ENCODE data around the gene GRIK4. TPM values are rescaled to one million over a fixed set of nuclear protein-coding genes. Genes with fewer than 3 reads are reported as not detected.

GRIK4 gene
- total and polyA plus RNA-seq, 2 donors from 2014 or later, result 0.25 TPM; not detected in 1

DNA sequence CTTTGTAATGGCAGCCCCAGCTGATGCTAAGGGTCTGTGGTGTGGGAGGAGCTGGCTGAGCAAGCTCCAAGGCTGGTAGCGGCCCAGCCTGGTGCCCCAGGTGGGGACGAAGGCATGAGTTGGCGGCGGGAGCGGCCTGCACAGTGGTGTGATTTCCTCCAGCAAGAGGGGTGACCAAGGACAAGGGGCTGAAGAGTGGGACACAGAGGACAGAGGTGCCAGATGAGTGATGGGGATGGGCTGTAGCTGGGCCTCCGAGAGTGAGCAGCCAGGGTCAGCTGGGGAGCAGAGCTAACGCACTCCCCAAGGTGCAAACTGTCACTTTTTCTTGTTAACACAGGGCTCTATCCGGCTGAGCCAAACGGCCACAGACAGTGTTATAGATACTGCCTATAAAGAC, 283.2 kb downstream of the GRIK4 start:
- DNase-seq, result no peak
- Histone ChIP-seq H3K9ac (ENCODE audit: low read length in 3 of 3) (no peak overlapping the region), H3K36me3 (ENCODE audit: control insufficient read depth in 2 of 3, insufficient read depth in 3 of 3, low read length in 3 of 3) (no peaks in the 10 kb centered on the region), H3K27ac (ENCODE audit: low read depth in 2 of 2, low read length in 2 of 2) (no peak overlapping the region), H3K9me3 (ENCODE audit: control insufficient read depth in 2 of 3, insufficient read depth in 1 of 3, low read length in 3 of 3) (no peaks in the 10 kb centered on the region), H3K4me3 (ENCODE audit: low read length in 3 of 3) (no peak overlapping the region), H3K27me3 (ENCODE audit: control insufficient read depth, insufficient read depth, low read length) (no peaks in the 10 kb centered on the region), H3K4me1 (ENCODE audit: control insufficient read depth in 2 of 3, insufficient read depth in 2 of 3, low read depth in 1 of 3, low read length in 3 of 3) (no peaks in the 10 kb centered on the region)
- TF ChIP-seq, protein P1, sequence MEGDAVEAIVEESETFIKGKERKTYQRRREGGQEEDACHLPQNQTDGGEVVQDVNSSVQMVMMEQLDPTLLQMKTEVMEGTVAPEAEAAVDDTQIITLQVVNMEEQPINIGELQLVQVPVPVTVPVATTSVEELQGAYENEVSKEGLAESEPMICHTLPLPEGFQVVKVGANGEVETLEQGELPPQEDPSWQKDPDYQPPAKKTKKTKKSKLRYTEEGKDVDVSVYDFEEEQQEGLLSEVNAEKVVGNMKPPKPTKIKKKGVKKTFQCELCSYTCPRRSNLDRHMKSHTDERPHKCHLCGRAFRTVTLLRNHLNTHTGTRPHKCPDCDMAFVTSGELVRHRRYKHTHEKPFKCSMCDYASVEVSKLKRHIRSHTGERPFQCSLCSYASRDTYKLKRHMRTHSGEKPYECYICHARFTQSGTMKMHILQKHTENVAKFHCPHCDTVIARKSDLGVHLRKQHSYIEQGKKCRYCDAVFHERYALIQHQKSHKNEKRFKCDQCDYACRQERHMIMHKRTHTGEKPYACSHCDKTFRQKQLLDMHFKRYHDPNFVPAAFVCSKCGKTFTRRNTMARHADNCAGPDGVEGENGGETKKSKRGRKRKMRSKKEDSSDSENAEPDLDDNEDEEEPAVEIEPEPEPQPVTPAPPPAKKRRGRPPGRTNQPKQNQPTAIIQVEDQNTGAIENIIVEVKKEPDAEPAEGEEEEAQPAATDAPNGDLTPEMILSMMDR (IDR thresholded peaks at IDR 0.05; ENCODE audit: borderline replicate concordance, extremely low read depth, insufficient read depth), result no peak
- intact Hi-C loops (cut with DNase I), result no loop called here
- FAIRE-seq, result no peak

DNA sequence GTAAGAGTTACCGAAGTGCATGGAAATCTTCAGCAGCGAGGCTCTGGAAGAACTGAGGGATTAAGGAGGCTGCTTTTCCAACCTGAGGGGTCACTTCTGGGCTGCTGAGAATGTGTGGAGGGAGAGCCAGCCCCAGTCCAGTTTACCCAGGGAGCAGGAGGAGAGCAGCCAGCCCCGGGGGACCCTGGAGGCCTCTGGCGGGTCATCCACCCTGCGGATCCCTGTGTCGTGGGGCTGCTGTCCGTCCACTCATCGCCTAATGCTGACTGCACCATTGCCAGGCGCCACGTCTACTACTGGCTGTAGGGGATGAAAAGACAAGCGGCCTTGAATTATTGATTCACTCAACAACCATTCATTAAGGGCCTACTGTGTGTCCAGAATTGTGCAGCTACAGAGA, 283.6 kb downstream of the GRIK4 start:
- intact Hi-C loops (cut with DNase I), result no loop called here

DNA sequence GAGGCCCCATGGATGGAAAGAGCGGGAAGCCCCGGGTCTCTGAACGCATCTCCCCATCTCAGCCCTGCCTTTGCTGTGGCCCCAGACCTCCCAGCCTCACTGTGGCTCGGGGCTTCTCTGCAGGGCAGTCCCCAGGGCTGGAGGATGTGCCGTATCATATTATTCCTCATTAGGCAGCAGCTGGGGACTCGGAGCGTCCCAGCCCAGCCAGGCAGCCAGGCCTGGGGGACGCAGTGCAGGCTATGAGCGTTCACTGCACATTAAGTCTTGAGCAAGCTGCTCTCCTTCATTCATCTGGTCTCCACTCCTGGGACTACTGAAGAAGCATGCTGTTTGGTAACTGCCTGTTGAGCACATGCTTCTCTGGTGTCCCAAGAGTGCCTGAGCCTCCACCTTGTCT, 285.6 kb downstream of the GRIK4 start:
- no peak overlapping the region for H3K4me3 ChIP-seq (ENCODE audit: low read length in 3 of 3)
- H3K9me3 ChIP-seq (ENCODE audit: control insufficient read depth in 2 of 3, insufficient read depth in 1 of 3, low read length in 3 of 3), result no peaks in the 10 kb centered on the region
- no peak overlapping the region for H3K27ac ChIP-seq (ENCODE audit: low read depth in 2 of 2, low read length in 2 of 2)
- no peaks in the 10 kb centered on the region for H3K4me1 ChIP-seq (ENCODE audit: control insufficient read depth in 2 of 3, insufficient read depth in 2 of 3, low read depth in 1 of 3, low read length in 3 of 3)
- FAIRE-seq (no peak), DNase-seq (peak in 3 of 5 donors; percentile 39 to 51 (median 40))
- no peaks in the 10 kb centered on the region for H3K36me3 ChIP-seq (ENCODE audit: control insufficient read depth in 2 of 3, insufficient read depth in 3 of 3, low read length in 3 of 3)
- H3K27me3 ChIP-seq (ENCODE audit: control insufficient read depth, insufficient read depth, low read length), result no peaks in the 10 kb centered on the region
- H3K9ac ChIP-seq (ENCODE audit: low read length in 3 of 3), result no peak overlapping the region
- TF ChIP-seq, protein P1 (IDR thresholded peaks at IDR 0.05; ENCODE audit: borderline replicate concordance, extremely low read depth, insufficient read depth), result no peak
- intact Hi-C loops (cut with DNase I), result no loop called here

More for the DNA sequence above, 283.6 kb downstream of the GRIK4 start:
- Histone ChIP-seq H3K9ac (ENCODE audit: low read length in 3 of 3) (no peak overlapping the region), H3K4me1 (ENCODE audit: control insufficient read depth in 2 of 3, insufficient read depth in 2 of 3, low read depth in 1 of 3, low read length in 3 of 3) (no peaks in the 10 kb centered on the region), H3K36me3 (ENCODE audit: control insufficient read depth in 2 of 3, insufficient read depth in 3 of 3, low read length in 3 of 3) (no peaks in the 10 kb centered on the region), H3K9me3 (ENCODE audit: control insufficient read depth in 2 of 3, insufficient read depth in 1 of 3, low read length in 3 of 3) (no peaks in the 10 kb centered on the region), H3K4me3 (ENCODE audit: low read length in 3 of 3) (no peak overlapping the region), H3K27me3 (ENCODE audit: control insufficient read depth, insufficient read depth, low read length) (no peaks in the 10 kb centered on the region), H3K27ac (ENCODE audit: low read depth in 2 of 2, low read length in 2 of 2) (no peak overlapping the region)
- DNase-seq, result no peak
- TF ChIP-seq, protein P1 (IDR thresholded peaks at IDR 0.05; ENCODE audit: borderline replicate concordance, extremely low read depth, insufficient read depth), result no peak
- no peak for FAIRE-seq

DNA sequence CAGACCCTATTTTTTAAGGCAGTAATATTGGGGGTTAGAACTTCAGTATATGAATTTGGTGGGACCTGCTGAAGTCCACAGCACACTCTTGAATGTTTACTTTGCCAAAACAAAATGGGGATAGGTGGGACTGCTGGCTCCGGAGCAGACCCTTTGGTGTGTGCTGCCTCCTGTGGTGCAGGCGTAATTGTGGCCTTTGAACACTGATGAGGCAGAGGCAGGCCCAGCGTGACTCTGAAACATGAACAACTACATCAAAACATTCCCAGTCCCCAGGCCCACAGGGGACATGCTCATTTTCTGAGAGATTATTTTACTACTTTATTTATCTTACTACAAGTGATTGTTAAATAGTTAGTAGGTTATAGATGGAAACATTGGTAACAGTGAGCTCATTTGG, 287.3 kb downstream of the GRIK4 start:
- H3K9me3 ChIP-seq (ENCODE audit: control insufficient read depth in 2 of 3, insufficient read depth in 1 of 3, low read length in 3 of 3), result no peaks in the 10 kb centered on the region
- no peaks in the 10 kb centered on the region for H3K27me3 ChIP-seq (ENCODE audit: control insufficient read depth, insufficient read depth, low read length)
- TF ChIP-seq, protein P1 (IDR thresholded peaks at IDR 0.05; ENCODE audit: borderline replicate concordance, extremely low read depth, insufficient read depth), result no peak
- H3K4me1 ChIP-seq (ENCODE audit: control insufficient read depth in 2 of 3, insufficient read depth in 2 of 3, low read depth in 1 of 3, low read length in 3 of 3), result no peaks in the 10 kb centered on the region
- intact Hi-C loops (cut with DNase I), result no loop called here
- no peak overlapping the region for H3K27ac ChIP-seq (ENCODE audit: low read depth in 2 of 2, low read length in 2 of 2)
- no peaks in the 10 kb centered on the region for H3K36me3 ChIP-seq (ENCODE audit: control insufficient read depth in 2 of 3, insufficient read depth in 3 of 3, low read length in 3 of 3)
- H3K9ac ChIP-seq (ENCODE audit: low read length in 3 of 3), result no peak overlapping the region
- no peak overlapping the region for H3K4me3 ChIP-seq (ENCODE audit: low read length in 3 of 3)
- DNase-seq (no peak), FAIRE-seq (no peak)

Data from kidney (tissue), 14 donors.